ENCODE measurements around the gene SCUBE1. TPM values are rescaled to one million over a fixed set of nuclear protein-coding genes. Genes with fewer than 3 reads are reported as not detected.

SCUBE1 gene
- total and polyA plus RNA-seq, 3 donors from 2014 or later = 11.0 to 28.9 (median 23.5) TPM

DNA sequence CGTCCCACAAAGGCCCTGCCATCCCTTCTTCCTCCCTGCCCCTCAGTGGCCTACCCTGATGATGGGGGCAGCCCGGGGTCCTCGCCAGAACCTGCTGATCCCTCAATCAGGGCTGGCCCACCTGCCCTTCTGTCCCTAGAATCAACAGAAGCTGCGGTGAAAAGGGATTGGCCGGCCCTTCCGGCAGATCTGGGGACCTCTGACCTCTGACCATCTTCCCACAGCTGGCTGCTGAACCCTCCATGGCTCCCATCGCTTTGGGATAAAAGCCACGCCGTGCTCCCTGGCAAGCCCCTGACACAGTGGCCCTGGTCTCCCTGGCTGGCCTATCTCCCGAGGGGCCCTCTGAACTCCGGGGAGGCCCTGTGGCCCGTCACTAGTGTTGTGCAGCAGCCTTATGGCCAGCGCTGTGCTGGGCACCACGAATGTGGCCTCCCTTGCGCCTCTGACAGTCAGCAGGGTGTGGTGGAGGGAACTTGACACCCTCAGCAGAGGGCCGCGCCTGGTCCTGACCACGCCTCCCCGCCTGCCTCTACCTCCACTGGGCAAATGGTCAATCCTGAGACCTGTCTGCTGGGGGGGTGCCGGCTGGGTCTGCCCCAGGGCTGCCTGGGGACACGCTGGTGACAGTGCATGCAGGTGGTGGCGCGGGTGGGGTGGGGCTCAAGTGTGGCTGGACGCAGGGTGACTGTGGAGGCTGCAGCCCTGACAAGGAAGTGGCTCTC, 98.2 kb downstream of the SCUBE1 start:
- Histone ChIP-seq H3K27me3 (no peaks in the 10 kb centered on the region), H3K9me3 (no peaks in the 10 kb centered on the region), H3K4me1 (no peaks in the 10 kb centered on the region), H3K27ac (no peak overlapping the region), H3K4me3 (no peak overlapping the region), H3K36me3 (ENCODE audit: low read depth, missing control alignments) (no peaks in the 10 kb centered on the region)
- no peak for DNase-seq
- WGBS, 2 donors = 84 to 93% methylated on average over 6 to 24 of the region's 24 CpGs
- TF ChIP-seq POLR2A (IDR thresholded peaks at IDR 0.05) (no peak), CTCF (IDR thresholded peaks at IDR 0.05) (no peak)
- intact Hi-C loops (cut with DNase I; ENCODE audit: low total_unique reads) = no loop called here

- no peaks in the 10 kb centered on the region for H3K9me3 ChIP-seq
- no peaks in the 10 kb centered on the region for H3K36me3 ChIP-seq (ENCODE audit: low read depth, missing control alignments)
- 85 to 90% methylated on average over 5 to 7 of the region's 7 CpGs for WGBS, 2 donors
- H3K27ac ChIP-seq = no peak overlapping the region
- H3K27me3 ChIP-seq = no peaks in the 10 kb centered on the region
- DNase-seq = no peak
- TF ChIP-seq CTCF (IDR thresholded peaks at IDR 0.05) (no peak), POLR2A (IDR thresholded peaks at IDR 0.05) (no peak)
- intact Hi-C loops (cut with DNase I; ENCODE audit: low total_unique reads) = no loop called here
- no peaks in the 10 kb centered on the region for H3K4me1 ChIP-seq
- H3K4me3 ChIP-seq = no peak overlapping the region
These were observed 98.8 kb downstream of the SCUBE1 start for GRCh38 chr22:43244402-43244801.

GRCh38 chr22:43243324-43243723, 99.8 kb downstream of the SCUBE1 start:
- Histone ChIP-seq H3K9me3 (no peaks in the 10 kb centered on the region), H3K27me3 (no peaks in the 10 kb centered on the region), H3K36me3 (ENCODE audit: low read depth, missing control alignments) (no peaks in the 10 kb centered on the region), H3K27ac (no peak overlapping the region), H3K4me1 (peaks cover 8% of the 10 kb centered on the region), H3K4me3 (no peak overlapping the region)
- DNase-seq = no peak
- 90 to 92% methylated on average over 4 to 12 of the region's 12 CpGs for WGBS, 2 donors
- intact Hi-C loops (cut with DNase I; ENCODE audit: low total_unique reads) = no loop called here
- no peak for TF ChIP-seq CTCF (IDR thresholded peaks at IDR 0.05)

- TF ChIP-seq POLR2A (IDR thresholded peaks at IDR 0.05) = no peak
- TF ChIP-seq CTCF (IDR thresholded peaks at IDR 0.05) = no peak
- Histone ChIP-seq H3K27ac (no peak overlapping the region), H3K9me3 (no peaks in the 10 kb centered on the region), H3K4me1 (peaks cover 15% of the 10 kb centered on the region), H3K36me3 (ENCODE audit: low read depth, missing control alignments) (no peaks in the 10 kb centered on the region), H3K27me3 (no peaks in the 10 kb centered on the region), H3K4me3 (no peak overlapping the region)
- WGBS, 2 donors = 91 to 93% methylated on average over 4 to 6 of the region's 6 CpGs
- DNase-seq = no peak
- intact Hi-C loops (cut with DNase I; ENCODE audit: low total_unique reads) = no loop called here
These were observed 100.5 kb downstream of the SCUBE1 start for GRCh38 chr22:43242627-43243026.
